Measurements from ENCODE around the gene SIGLEC6. TPM values are rescaled to one million over a fixed set of nuclear protein-coding genes. Genes with fewer than 3 reads are reported as not detected.
A peak's percentile ranks its signal among the peaks of the same experiment; 100 is the strongest.

Gene SIGLEC6
- polyA plus RNA-seq, 1 donor from 2014 or later: 27.6 TPM

- H3K27me3 Mint-ChIP-seq: peaks cover 2% of the 10 kb centered on the region
- H3K4me3 Mint-ChIP-seq: no peak overlapping the region
- H3K36me3 Mint-ChIP-seq: peaks cover 4% of the 10 kb centered on the region
- peaks cover 20 to 33% (median 26%) of the 10 kb centered on the region in 3 donors for H3K4me1 Mint-ChIP-seq
- H3K27ac Mint-ChIP-seq: peak overlapping the region in 1 of 3 donors; percentile 3
- H3K9me3 Mint-ChIP-seq: peaks cover 0 to 2% (median 0%) of the 10 kb centered on the region in 3 donors
These were observed 10.2 kb upstream of the SIGLEC6 start for GRCh38 chr19:51541458-51542357.

- Mint-ChIP-seq H3K27ac (no peak overlapping the region), H3K36me3 (peaks cover 4% of the 10 kb centered on the region), H3K27me3 (peaks cover 2% of the 10 kb centered on the region), H3K4me1 (peaks cover 25 to 31% (median 27%) of the 10 kb centered on the region in 3 donors), H3K9me3 (peaks cover 0 to 2% (median 0%) of the 10 kb centered on the region in 3 donors), H3K4me3 (no peak overlapping the region)
These were observed 8.4 kb upstream of the SIGLEC6 start for GRCh38 chr19:51539821-51540366.

GRCh38 chr19:51535535-51535934, 4.1 kb upstream of the SIGLEC6 start:
- H3K27me3 Mint-ChIP-seq: no peaks in the 10 kb centered on the region
- H3K27ac Mint-ChIP-seq: peak overlapping the region; percentile 2 to 25 (median 5)
- H3K36me3 Mint-ChIP-seq: no peaks in the 10 kb centered on the region
- H3K4me1 Mint-ChIP-seq: peaks cover 34 to 50% (median 37%) of the 10 kb centered on the region in 3 donors
- peaks cover 0 to 2% (median 0%) of the 10 kb centered on the region in 3 donors for H3K9me3 Mint-ChIP-seq
- H3K4me3 Mint-ChIP-seq: peak overlapping the region; percentile 16 to 85 (median 58)

GRCh38 chr19:51530616-51531015, 854 bp downstream of the SIGLEC6 start:
- Mint-ChIP-seq H3K9me3 (no peaks in the 10 kb centered on the region), H3K27me3 (no peaks in the 10 kb centered on the region), H3K36me3 (peaks cover 6% of the 10 kb centered on the region), H3K4me1 (peaks cover 45 to 71% (median 59%) of the 10 kb centered on the region in 3 donors), H3K4me3 (peak overlapping the region; percentile 86 to 96 (median 94)), H3K27ac (peak overlapping the region; percentile 27 to 71 (median 45))

GRCh38 chr19:51529301-51529700, 2.2 kb downstream of the SIGLEC6 start:
- Mint-ChIP-seq H3K27ac (peak overlapping the region in 1 of 3 donors; percentile 74), H3K36me3 (peaks cover 9% of the 10 kb centered on the region), H3K4me1 (peaks cover 34 to 62% (median 57%) of the 10 kb centered on the region in 3 donors), H3K27me3 (no peaks in the 10 kb centered on the region), H3K9me3 (no peaks in the 10 kb centered on the region), H3K4me3 (peak overlapping the region; percentile 10 to 94 (median 52))

GRCh38 chr19:51525651-51526050, 5.8 kb downstream of the SIGLEC6 start:
- Mint-ChIP-seq H3K4me1 (peaks cover 26 to 63% (median 45%) of the 10 kb centered on the region in 3 donors), H3K27ac (peak overlapping the region in 1 of 3 donors; percentile 81), H3K9me3 (peaks cover 0 to 3% (median 3%) of the 10 kb centered on the region in 3 donors), H3K36me3 (peaks cover 12% of the 10 kb centered on the region), H3K4me3 (peak overlapping the region in 1 of 4 donors; percentile 42), H3K27me3 (no peaks in the 10 kb centered on the region)

- Mint-ChIP-seq H3K4me3 (peak overlapping the region in 1 of 4 donors; percentile 77), H3K4me1 (peaks cover 26 to 62% (median 41%) of the 10 kb centered on the region in 3 donors), H3K36me3 (peaks cover 12% of the 10 kb centered on the region), H3K9me3 (peaks cover 0 to 3% (median 3%) of the 10 kb centered on the region in 3 donors), H3K27ac (peak overlapping the region in 2 of 3 donors; percentile 51 to 81), H3K27me3 (no peaks in the 10 kb centered on the region)
These were observed 6.7 kb downstream of the SIGLEC6 start for GRCh38 chr19:51524666-51525264.

- Mint-ChIP-seq H3K9me3 (peaks cover 0 to 9% (median 7%) of the 10 kb centered on the region in 3 donors), H3K27me3 (no peaks in the 10 kb centered on the region), H3K4me3 (no peak overlapping the region), H3K27ac (peak overlapping the region in 1 of 3 donors; percentile 8), H3K36me3 (peaks cover 11% of the 10 kb centered on the region), H3K4me1 (peaks cover 18 to 37% (median 23%) of the 10 kb centered on the region in 3 donors)
These were observed 9.7 kb downstream of the SIGLEC6 start for GRCh38 chr19:51521781-51522180.

GRCh38 chr19:51521357-51521756, 10.1 kb downstream of the SIGLEC6 start:
- H3K4me1 Mint-ChIP-seq: peaks cover 14 to 33% (median 19%) of the 10 kb centered on the region in 3 donors
- H3K4me3 Mint-ChIP-seq: no peak overlapping the region
- peaks cover 11% of the 10 kb centered on the region for H3K36me3 Mint-ChIP-seq
- H3K27ac Mint-ChIP-seq: no peak overlapping the region
- H3K9me3 Mint-ChIP-seq: peaks cover 0 to 9% (median 7%) of the 10 kb centered on the region in 3 donors
- H3K27me3 Mint-ChIP-seq: no peaks in the 10 kb centered on the region

- H3K27ac Mint-ChIP-seq: no peak overlapping the region
- H3K9me3 Mint-ChIP-seq: peaks cover 0 to 9% (median 7%) of the 10 kb centered on the region in 3 donors
- H3K4me3 Mint-ChIP-seq: no peak overlapping the region
- peaks cover 10 to 35% (median 16%) of the 10 kb centered on the region in 3 donors for H3K4me1 Mint-ChIP-seq
- H3K27me3 Mint-ChIP-seq: no peaks in the 10 kb centered on the region
- H3K36me3 Mint-ChIP-seq: peaks cover 11% of the 10 kb centered on the region
These were observed 10.7 kb downstream of the SIGLEC6 start for GRCh38 chr19:51520728-51521127.

- H3K27me3 Mint-ChIP-seq: peaks cover 2% of the 10 kb centered on the region
- peak overlapping the region in 1 of 4 donors; percentile 72 for H3K4me3 Mint-ChIP-seq
- H3K27ac Mint-ChIP-seq: no peak overlapping the region
- peaks cover 0 to 6% (median 5%) of the 10 kb centered on the region in 3 donors for H3K9me3 Mint-ChIP-seq
- H3K36me3 Mint-ChIP-seq: peaks cover 5% of the 10 kb centered on the region
- peaks cover 9 to 13% (median 13%) of the 10 kb centered on the region in 3 donors for H3K4me1 Mint-ChIP-seq
These were observed 16.5 kb downstream of the SIGLEC6 start for GRCh38 chr19:51514866-51515481.

GRCh38 chr19:51513968-51514367, 17.5 kb downstream of the SIGLEC6 start:
- Mint-ChIP-seq H3K27me3 (peaks cover 2% of the 10 kb centered on the region), H3K36me3 (peaks cover 4% of the 10 kb centered on the region)

GRCh38 chr19:51511353-51511752, 20.1 kb downstream of the SIGLEC6 start:
- H3K4me3 Mint-ChIP-seq: no peak overlapping the region
- H3K4me1 Mint-ChIP-seq: peaks cover 9 to 12% (median 11%) of the 10 kb centered on the region in 3 donors
- no peaks in the 10 kb centered on the region for H3K9me3 Mint-ChIP-seq
- H3K27ac Mint-ChIP-seq: no peak overlapping the region
- no peaks in the 10 kb centered on the region for H3K36me3 Mint-ChIP-seq
- peaks cover 2% of the 10 kb centered on the region for H3K27me3 Mint-ChIP-seq

More at GRCh38 chr19:51513968-51514367, 17.5 kb downstream of the SIGLEC6 start:
- Mint-ChIP-seq H3K27ac (no peak overlapping the region), H3K4me3 (no peak overlapping the region), H3K9me3 (peaks cover 0 to 6% (median 3%) of the 10 kb centered on the region in 3 donors), H3K4me1 (peaks cover 9 to 13% (median 13%) of the 10 kb centered on the region in 3 donors)
